Measurements from ENCODE around the gene RASL12. TPM values are rescaled to one million over a fixed set of nuclear protein-coding genes. Genes with fewer than 3 reads are reported as not detected.
A peak's percentile ranks its signal among the peaks of the same experiment; 100 is the strongest.

Gene RASL12
- total and polyA plus RNA-seq, 2 experiments from 2014 or later, result 4.6 to 6.4 TPM

GRCh38 chr15:65091946-65092770, 24.4 kb upstream of the RASL12 start:
- Histone ChIP-seq H3K4me1 (ENCODE audit: insufficient read depth) (peaks cover 54% of the 10 kb centered on the region), H3K79me2 (no peaks in the 10 kb centered on the region), H3K36me3 (replicated peaks; ENCODE audit: insufficient read depth, low read depth) (no peaks in the 10 kb centered on the region), H4K20me1 (ENCODE audit: insufficient read depth, poor library complexity, severe bottlenecking) (no peaks in the 10 kb centered on the region), H2AFZ (no peak overlapping the region), H3K4me3 (no peak overlapping the region), H3K27me3 (no peaks in the 10 kb centered on the region), H3K4me2 (no peak overlapping the region), H3K9me3 (ENCODE audit: low read depth) (no peaks in the 10 kb centered on the region), H3K27ac (peak overlapping the region; percentile 31), H3K9me2 (replicated peaks; ENCODE audit: insufficient read depth) (no peaks in the 10 kb centered on the region)
- TF ChIP-seq CTCF (IDR thresholded peaks at IDR 0.05; ENCODE audit: poor library complexity), result no peak
- WGBS (ENCODE audit: low lambda C conversion rate, missing lambda C conversion rate), result 83% methylated on average over 12 of the region's 12 CpGs
- DNase-seq (ENCODE audit: low spot score), result no peak

- TF ChIP-seq CTCF (IDR thresholded peaks at IDR 0.05; ENCODE audit: poor library complexity) (no peak), EZH2 (IDR thresholded peaks at IDR 0.05; ENCODE audit: borderline replicate concordance) (no peak), EZH2phosphoT487 (IDR thresholded peaks at IDR 0.05; ENCODE audit: low read depth, severe bottlenecking, unreplicated experiment) (no peak)
- Histone ChIP-seq H4K20me1 (ENCODE audit: insufficient read depth, poor library complexity, severe bottlenecking) (no peaks in the 10 kb centered on the region), H3K4me3 (no peak overlapping the region), H3K4me2 (peak overlapping the region; percentile 52), H3K36me3 (replicated peaks; ENCODE audit: insufficient read depth, low read depth) (no peaks in the 10 kb centered on the region), H2AFZ (no peak overlapping the region), H3K27me3 (no peaks in the 10 kb centered on the region), H3K4me1 (ENCODE audit: insufficient read depth) (peaks cover 51% of the 10 kb centered on the region), H3K79me2 (no peaks in the 10 kb centered on the region), H3K9me3 (ENCODE audit: low read depth) (no peaks in the 10 kb centered on the region), H3K27ac (peak overlapping the region; percentile 93), H3K9me2 (replicated peaks; ENCODE audit: insufficient read depth) (no peaks in the 10 kb centered on the region)
- 39% methylated on average over 5 of the region's 5 CpGs for WGBS (ENCODE audit: low lambda C conversion rate, missing lambda C conversion rate)
- peak; percentile 69 for DNase-seq (ENCODE audit: low spot score)
These were observed 21.5 kb upstream of the RASL12 start for GRCh38 chr15:65089206-65089824.

GRCh38 chr15:65088643-65089021, 20.8 kb upstream of the RASL12 start:
- H3K4me2 ChIP-seq, result peak overlapping the region; percentile 52
- no peaks in the 10 kb centered on the region for H3K9me2 ChIP-seq (replicated peaks; ENCODE audit: insufficient read depth)
- TF ChIP-seq CTCF (IDR thresholded peaks at IDR 0.05; ENCODE audit: poor library complexity), result no peak
- TF ChIP-seq EZH2 (IDR thresholded peaks at IDR 0.05; ENCODE audit: borderline replicate concordance), result no peak
- no peak for TF ChIP-seq EZH2phosphoT487 (IDR thresholded peaks at IDR 0.05; ENCODE audit: low read depth, severe bottlenecking, unreplicated experiment)
- H2AFZ ChIP-seq, result no peak overlapping the region
- H3K27ac ChIP-seq, result peak overlapping the region; percentile 93
- WGBS (ENCODE audit: low lambda C conversion rate, missing lambda C conversion rate), result 33% methylated on average over 6 of the region's 6 CpGs
- H3K4me3 ChIP-seq, result no peak overlapping the region
- H3K4me1 ChIP-seq (ENCODE audit: insufficient read depth), result peaks cover 55% of the 10 kb centered on the region
- no peaks in the 10 kb centered on the region for H4K20me1 ChIP-seq (ENCODE audit: insufficient read depth, poor library complexity, severe bottlenecking)
- no peaks in the 10 kb centered on the region for H3K79me2 ChIP-seq
- no peaks in the 10 kb centered on the region for H3K36me3 ChIP-seq (replicated peaks; ENCODE audit: insufficient read depth, low read depth)
- no peaks in the 10 kb centered on the region for H3K9me3 ChIP-seq (ENCODE audit: low read depth)
- H3K27me3 ChIP-seq, result no peaks in the 10 kb centered on the region
- DNase-seq (ENCODE audit: low spot score), result no peak
